Effector memory CD8-positive, alpha-beta T cell (primary cell): ENCODE data around the gene NSUN6.
"Not testable (repeated sequence)": the region's sequence is repeated elsewhere in the genome, so short reads cannot be mapped to it uniquely, and the experiment has no call there.

ENCODE experiments used
- ATAC-seq: fragments of 150-1000 bp; cut with Tn5 transposase; replicated peaks from 2 replicates; pipeline ENCODE4 v1.10.0; 2021; ENCODE audit warnings: mild to moderate bottlenecking, moderate library complexity
- DNase-seq, 3 experiments: peaks; one replicate each; pipeline ENCODE4 v3.0.0; 2021
- H3K27ac Mint-ChIP-seq, 2 donors: one replicate each; pipeline ENCODE4 v1.8.0; 2022; ENCODE audit warnings: mild to moderate bottlenecking in 2 of 2, mixed read lengths in 2 of 2, moderate library complexity in 2 of 2
- H3K27me3 Mint-ChIP-seq, 2 donors: one replicate each; pipeline ENCODE4 v1.8.0; 2022; ENCODE audit warnings: mixed read lengths in 2 of 2
- H3K36me3 Mint-ChIP-seq: one replicate; pipeline ENCODE4 v1.8.0; 2022; ENCODE audit warnings: mild to moderate bottlenecking, moderate library complexity, mixed read lengths; ENCODE audit not compliant: insufficient read depth
- H3K4me1 Mint-ChIP-seq, 2 donors: one replicate each; pipeline ENCODE4 v1.8.0; 2022; ENCODE audit warnings: low read depth in 2 of 2, mixed read lengths in 2 of 2
- H3K4me3 Mint-ChIP-seq, 2 donors: one replicate each; pipeline ENCODE4 v1.8.0; 2022; ENCODE audit warnings: mild to moderate bottlenecking in 2 of 2, mixed read lengths in 2 of 2, moderate library complexity in 2 of 2
- H3K9me3 Mint-ChIP-seq, 2 donors: one replicate each; pipeline ENCODE4 v1.8.0; 2022; ENCODE audit warnings: mixed read lengths in 2 of 2

Gene NSUN6

GRCh38 chr10:18615618-18616017 is 35.8 kb downstream of the NSUN6 start:
- Mint-ChIP-seq H3K4me1 (peaks cover 0 to 2% of the 10 kb centered on the region in 2 donors), H3K9me3 (no peaks in the 10 kb centered on the region), H3K27ac (peak overlapping the region in 1 of 2 donors; percentile 47), H3K4me3 (no peak overlapping the region), H3K36me3 (peaks cover 4% of the 10 kb centered on the region), H3K27me3 (no peaks in the 10 kb centered on the region)
- ATAC-seq: no peak
- DNase-seq: no peak

- Mint-ChIP-seq H3K27me3 (no peaks in the 10 kb centered on the region), H3K9me3 (no peaks in the 10 kb centered on the region), H3K4me1 (peaks cover 0 to 4% of the 10 kb centered on the region in 2 donors), H3K4me3 (no peak overlapping the region), H3K36me3 (peaks cover 6% of the 10 kb centered on the region), H3K27ac (no peak overlapping the region)
- ATAC-seq (no peak), DNase-seq (no peak)
These were observed 40.2 kb downstream of the NSUN6 start for GRCh38 chr10:18611168-18611567.

DNA sequence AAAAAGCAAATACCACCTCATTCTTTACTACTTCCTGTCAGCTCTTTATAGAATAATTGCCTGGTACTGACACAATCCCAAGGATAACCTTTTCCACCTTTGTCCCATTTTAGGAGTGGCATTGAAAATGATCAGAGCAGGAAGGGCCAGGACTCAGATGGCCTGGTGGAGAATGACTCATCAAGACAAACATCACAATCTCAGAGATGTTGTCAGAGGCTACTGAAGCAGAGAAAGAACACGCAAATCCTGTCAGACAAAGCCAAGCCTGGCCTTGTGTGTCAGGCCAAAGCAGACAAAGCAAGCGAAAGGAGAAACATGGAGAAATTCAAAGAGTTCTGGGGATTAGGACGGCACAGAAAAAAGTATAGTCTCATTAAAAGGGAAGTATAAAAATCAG is 40.9 kb downstream of the NSUN6 start:
- no peaks in the 10 kb centered on the region for H3K27me3 Mint-ChIP-seq
- DNase-seq (no peak), ATAC-seq (no peak)
- H3K36me3 Mint-ChIP-seq: peaks cover 6% of the 10 kb centered on the region
- H3K27ac Mint-ChIP-seq: no peak overlapping the region
- no peak overlapping the region for H3K4me3 Mint-ChIP-seq
- no peaks in the 10 kb centered on the region for H3K9me3 Mint-ChIP-seq
- peaks cover 0 to 4% of the 10 kb centered on the region in 2 donors for H3K4me1 Mint-ChIP-seq

DNA sequence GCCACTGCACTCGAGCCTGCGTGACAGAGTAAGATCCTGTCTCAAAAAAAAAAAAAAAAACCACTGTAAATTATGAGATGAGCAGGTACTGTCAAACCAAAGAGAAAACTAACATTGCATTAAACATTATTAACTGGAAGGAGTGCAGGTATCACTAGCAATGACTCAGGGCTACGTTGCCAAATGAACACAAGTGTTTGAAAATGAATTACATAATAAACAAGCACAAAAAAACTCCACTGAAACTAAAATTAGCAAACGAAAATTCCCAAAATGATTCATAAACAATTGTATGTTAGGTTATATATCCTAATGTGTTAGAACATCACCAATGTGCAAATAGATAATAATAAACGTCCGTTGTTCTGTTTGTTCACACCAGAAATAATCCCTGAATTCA is 42.8 kb downstream of the NSUN6 start:
- ATAC-seq (no peak), DNase-seq (no peak)
- Mint-ChIP-seq H3K4me3 (no peak overlapping the region), H3K27me3 (no peaks in the 10 kb centered on the region), H3K4me1 (peaks cover 0 to 4% of the 10 kb centered on the region in 2 donors), H3K36me3 (peaks cover 6% of the 10 kb centered on the region), H3K9me3 (no peaks in the 10 kb centered on the region), H3K27ac (no peak overlapping the region)

GRCh38 chr10:18607503-18608378 is 43.6 kb downstream of the NSUN6 start:
- Mint-ChIP-seq H3K27ac (no peak overlapping the region), H3K36me3 (peaks cover 6% of the 10 kb centered on the region), H3K9me3 (no peaks in the 10 kb centered on the region), H3K27me3 (no peaks in the 10 kb centered on the region), H3K4me1 (peaks cover 0 to 4% of the 10 kb centered on the region in 2 donors), H3K4me3 (no peak overlapping the region)
- ATAC-seq (no peak), DNase-seq (no peak)

DNA sequence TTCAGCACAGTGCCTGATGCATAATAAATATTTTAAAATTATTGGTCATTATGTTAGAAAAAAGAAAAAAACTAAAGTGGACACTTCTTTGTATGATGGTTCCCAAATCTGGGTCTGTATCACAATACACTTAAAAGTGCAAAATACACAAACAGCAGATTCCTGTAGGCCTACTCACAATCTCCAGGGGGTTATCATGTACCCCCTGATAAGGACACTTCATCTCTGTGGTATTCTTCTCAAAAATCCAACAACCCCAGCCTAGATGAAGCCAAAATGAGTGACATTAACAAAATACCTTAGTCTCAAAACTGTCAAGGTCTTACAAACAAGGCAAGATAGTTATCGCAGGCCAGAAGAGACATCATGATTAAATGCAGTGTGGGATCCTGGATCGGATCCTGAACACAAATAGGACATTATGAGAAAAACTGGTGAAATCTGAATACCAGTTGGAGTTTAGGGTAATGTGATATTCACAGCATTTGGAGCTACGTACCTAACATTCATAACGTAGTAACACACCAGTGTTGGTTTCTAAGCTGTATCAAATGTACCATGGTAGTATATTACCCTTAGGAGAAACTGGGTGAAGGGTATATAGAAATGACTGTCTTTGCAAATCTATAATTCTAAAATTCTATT is 45.2 kb downstream of the NSUN6 start:
- no peak for ATAC-seq
- DNase-seq: no peak
- Mint-ChIP-seq H3K36me3 (peaks cover 10% of the 10 kb centered on the region), H3K27me3 (no peaks in the 10 kb centered on the region), H3K4me3 (no peak overlapping the region), H3K9me3 (no peaks in the 10 kb centered on the region), H3K27ac (no peak overlapping the region), H3K4me1 (peaks cover 0 to 4% of the 10 kb centered on the region in 2 donors)

DNA sequence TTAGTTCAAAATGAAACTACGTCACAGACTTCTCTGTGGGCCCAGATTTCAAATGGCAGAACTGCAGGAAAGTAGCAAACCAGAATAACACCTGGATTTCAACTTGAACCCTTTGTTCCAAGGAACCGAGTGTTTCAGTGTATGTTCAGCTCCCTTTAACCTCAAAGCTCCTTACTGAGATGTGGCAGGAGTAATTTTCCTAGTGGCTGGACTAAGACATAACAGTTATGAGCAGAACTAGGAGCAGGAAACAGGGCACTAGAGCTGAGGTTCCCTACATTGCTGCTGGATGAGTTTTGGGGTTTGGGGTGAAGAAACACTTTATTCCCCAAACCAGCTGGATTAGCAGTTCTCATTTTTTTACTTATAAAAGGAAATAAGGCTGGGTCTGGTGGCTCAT is 50.1 kb downstream of the NSUN6 start:
- no peak overlapping the region for H3K4me3 Mint-ChIP-seq
- no peak overlapping the region for H3K27ac Mint-ChIP-seq
- H3K36me3 Mint-ChIP-seq: peaks cover 6% of the 10 kb centered on the region
- no peaks in the 10 kb centered on the region for H3K4me1 Mint-ChIP-seq
- no peaks in the 10 kb centered on the region for H3K9me3 Mint-ChIP-seq
- no peak for DNase-seq
- no peaks in the 10 kb centered on the region for H3K27me3 Mint-ChIP-seq
- ATAC-seq: no peak

- Mint-ChIP-seq H3K36me3 (peaks cover 13% of the 10 kb centered on the region), H3K27me3 (no peaks in the 10 kb centered on the region), H3K4me1 (no peaks in the 10 kb centered on the region), H3K9me3 (no peaks in the 10 kb centered on the region), H3K27ac (no peak overlapping the region), H3K4me3 (no peak overlapping the region)
- DNase-seq: no peak
- no peak for ATAC-seq
These were observed 52.0 kb downstream of the NSUN6 start for GRCh38 chr10:18599392-18599791.

GRCh38 chr10:18594574-18595156 is 56.7 kb downstream of the NSUN6 start:
- no peak for DNase-seq
- H3K9me3 Mint-ChIP-seq: peaks cover 0 to 3% of the 10 kb centered on the region in 2 donors
- no peak overlapping the region for H3K4me3 Mint-ChIP-seq
- ATAC-seq: no peak
- peaks cover 0 to 16% of the 10 kb centered on the region in 2 donors for H3K4me1 Mint-ChIP-seq
- no peak overlapping the region for H3K27ac Mint-ChIP-seq
- H3K27me3 Mint-ChIP-seq: no peaks in the 10 kb centered on the region
- peaks cover 12% of the 10 kb centered on the region for H3K36me3 Mint-ChIP-seq

GRCh38 chr10:18591141-18591540 is 60.2 kb downstream of the NSUN6 start:
- not testable (repeated sequence) for H3K27me3 Mint-ChIP-seq, H3K27ac Mint-ChIP-seq, H3K4me3 Mint-ChIP-seq, DNase-seq, H3K9me3 Mint-ChIP-seq, ATAC-seq
- peaks cover 0 to 16% of the 10 kb centered on the region in 2 donors for H3K4me1 Mint-ChIP-seq
- peaks cover 11% of the 10 kb centered on the region for H3K36me3 Mint-ChIP-seq

GRCh38 chr10:18586637-18587036 is 64.8 kb downstream of the NSUN6 start:
- H3K36me3 Mint-ChIP-seq, DNase-seq, H3K9me3 Mint-ChIP-seq, ATAC-seq, H3K27ac Mint-ChIP-seq, H3K4me3 Mint-ChIP-seq, H3K27me3 Mint-ChIP-seq: not testable (repeated sequence)
- H3K4me1 Mint-ChIP-seq: peaks cover 7 to 17% of the 10 kb centered on the region in 2 donors

DNA sequence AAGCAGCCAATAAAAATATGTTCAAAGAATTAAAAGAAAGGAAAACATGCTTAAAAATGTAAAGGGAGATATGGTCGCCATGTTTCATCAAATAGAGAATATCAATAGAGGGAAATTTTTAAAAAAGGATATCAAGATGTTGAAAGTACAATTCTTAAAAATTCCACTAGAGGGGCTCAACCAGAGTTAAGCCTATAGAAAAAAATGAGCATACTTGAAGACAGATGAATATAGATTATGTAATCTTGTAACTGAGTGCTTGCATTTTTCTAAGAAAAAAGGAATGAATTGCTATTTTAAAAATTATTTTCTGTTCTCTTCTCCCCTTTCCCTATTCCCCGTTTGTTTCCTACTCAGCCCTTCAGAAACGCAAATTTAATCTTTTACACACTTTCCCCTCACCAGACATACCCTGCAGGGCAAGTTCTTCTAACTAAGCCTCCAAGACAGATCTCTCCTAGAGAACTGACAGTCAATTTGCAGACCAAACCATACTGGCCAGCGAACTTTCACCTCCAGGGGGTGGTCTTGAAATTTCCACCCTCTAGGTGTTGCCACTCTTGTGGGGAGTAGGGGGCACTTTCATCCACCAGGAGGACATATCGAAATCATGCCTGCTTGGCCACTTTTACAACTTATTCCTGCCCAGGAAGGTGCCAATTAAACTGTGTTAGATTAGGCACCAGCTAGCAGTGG is 67.7 kb downstream of the NSUN6 start:
- H3K9me3 Mint-ChIP-seq: peaks cover 0 to 1% of the 10 kb centered on the region in 2 donors
- peaks cover 9% of the 10 kb centered on the region for H3K36me3 Mint-ChIP-seq
- ATAC-seq (no peak), DNase-seq (no peak)
- no peak overlapping the region for H3K4me3 Mint-ChIP-seq
- peak overlapping the region in 1 of 2 donors; percentile 8 for H3K27ac Mint-ChIP-seq
- no peaks in the 10 kb centered on the region for H3K27me3 Mint-ChIP-seq
- H3K4me1 Mint-ChIP-seq: peaks cover 7 to 10% of the 10 kb centered on the region in 2 donors

- Mint-ChIP-seq H3K27ac (peak overlapping the region in 1 of 2 donors; percentile 8), H3K27me3 (no peaks in the 10 kb centered on the region), H3K9me3 (peaks cover 0 to 6% of the 10 kb centered on the region in 2 donors), H3K36me3 (peaks cover 9% of the 10 kb centered on the region), H3K4me3 (no peak overlapping the region), H3K4me1 (peaks cover 7 to 10% of the 10 kb centered on the region in 2 donors)
- DNase-seq (no peak), ATAC-seq (no peak)
These were observed 68.6 kb downstream of the NSUN6 start for GRCh38 chr10:18582803-18583202.
